ENCODE results near the gene CEP85.
"Not testable (repeated sequence)": the region's sequence is repeated elsewhere in the genome, so short reads cannot be mapped to it uniquely, and the experiment has no call there.

The CEP85 gene

GRCh38 chr1:26305667-26306289 lies 71.8 kb downstream of the CEP85 start:
- H3K4me3 ChIP-seq (ENCODE audit: low read depth, low read length): peak overlapping the region; percentile 72
- TF ChIP-seq, protein P1, sequence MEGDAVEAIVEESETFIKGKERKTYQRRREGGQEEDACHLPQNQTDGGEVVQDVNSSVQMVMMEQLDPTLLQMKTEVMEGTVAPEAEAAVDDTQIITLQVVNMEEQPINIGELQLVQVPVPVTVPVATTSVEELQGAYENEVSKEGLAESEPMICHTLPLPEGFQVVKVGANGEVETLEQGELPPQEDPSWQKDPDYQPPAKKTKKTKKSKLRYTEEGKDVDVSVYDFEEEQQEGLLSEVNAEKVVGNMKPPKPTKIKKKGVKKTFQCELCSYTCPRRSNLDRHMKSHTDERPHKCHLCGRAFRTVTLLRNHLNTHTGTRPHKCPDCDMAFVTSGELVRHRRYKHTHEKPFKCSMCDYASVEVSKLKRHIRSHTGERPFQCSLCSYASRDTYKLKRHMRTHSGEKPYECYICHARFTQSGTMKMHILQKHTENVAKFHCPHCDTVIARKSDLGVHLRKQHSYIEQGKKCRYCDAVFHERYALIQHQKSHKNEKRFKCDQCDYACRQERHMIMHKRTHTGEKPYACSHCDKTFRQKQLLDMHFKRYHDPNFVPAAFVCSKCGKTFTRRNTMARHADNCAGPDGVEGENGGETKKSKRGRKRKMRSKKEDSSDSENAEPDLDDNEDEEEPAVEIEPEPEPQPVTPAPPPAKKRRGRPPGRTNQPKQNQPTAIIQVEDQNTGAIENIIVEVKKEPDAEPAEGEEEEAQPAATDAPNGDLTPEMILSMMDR (IDR thresholded peaks at IDR 0.05; ENCODE audit: insufficient read depth, low read depth, low read length, missing control alignments): no peak
- DNase-seq (ENCODE audit: low read depth): no peak

- DNase-seq (ENCODE audit: low read depth): peak; percentile 97
These were observed 72.6 kb downstream of the CEP85 start, which contains the start of gene UBXN11 for GRCh38 chr1:26306290-26307229. TSS of gene UBXN11 (minus strand) at chr1:26306636. CDS start at chr1:26302883, 3,753 bp downstream.

GRCh38 chr1:26307363-26307781 lies 73.4 kb downstream of the CEP85 start:
- TF ChIP-seq, protein P1 (IDR thresholded peaks at IDR 0.05; ENCODE audit: insufficient read depth, low read depth, low read length, missing control alignments): no peak
- DNase-seq (ENCODE audit: low read depth): no peak
- H3K4me3 ChIP-seq (ENCODE audit: low read depth, low read length): peak overlapping the region; percentile 72

More at GRCh38 chr1:26306290-26307229, 72.6 kb downstream of the CEP85 start, which contains the start of gene UBXN11:
- TF ChIP-seq, protein P1 (IDR thresholded peaks at IDR 0.05; ENCODE audit: insufficient read depth, low read depth, low read length, missing control alignments): no peak
- peak within 1 kb of the TSS; percentile 72 for H3K4me3 ChIP-seq (ENCODE audit: low read depth, low read length)

- H3K4me3 ChIP-seq (ENCODE audit: low read depth, low read length); DNase-seq (ENCODE audit: low read depth): not testable (repeated sequence)
These were observed 74.2 kb downstream of the CEP85 start for GRCh38 chr1:26307966-26308899.

- no peak for DNase-seq (ENCODE audit: low read depth)
- no peak overlapping the region for H3K4me3 ChIP-seq (ENCODE audit: low read depth, low read length)
- TF ChIP-seq, protein P1 (IDR thresholded peaks at IDR 0.05; ENCODE audit: insufficient read depth, low read depth, low read length, missing control alignments): no peak
These were observed 80.5 kb downstream of the CEP85 start for GRCh38 chr1:26314501-26314900.

DNA sequence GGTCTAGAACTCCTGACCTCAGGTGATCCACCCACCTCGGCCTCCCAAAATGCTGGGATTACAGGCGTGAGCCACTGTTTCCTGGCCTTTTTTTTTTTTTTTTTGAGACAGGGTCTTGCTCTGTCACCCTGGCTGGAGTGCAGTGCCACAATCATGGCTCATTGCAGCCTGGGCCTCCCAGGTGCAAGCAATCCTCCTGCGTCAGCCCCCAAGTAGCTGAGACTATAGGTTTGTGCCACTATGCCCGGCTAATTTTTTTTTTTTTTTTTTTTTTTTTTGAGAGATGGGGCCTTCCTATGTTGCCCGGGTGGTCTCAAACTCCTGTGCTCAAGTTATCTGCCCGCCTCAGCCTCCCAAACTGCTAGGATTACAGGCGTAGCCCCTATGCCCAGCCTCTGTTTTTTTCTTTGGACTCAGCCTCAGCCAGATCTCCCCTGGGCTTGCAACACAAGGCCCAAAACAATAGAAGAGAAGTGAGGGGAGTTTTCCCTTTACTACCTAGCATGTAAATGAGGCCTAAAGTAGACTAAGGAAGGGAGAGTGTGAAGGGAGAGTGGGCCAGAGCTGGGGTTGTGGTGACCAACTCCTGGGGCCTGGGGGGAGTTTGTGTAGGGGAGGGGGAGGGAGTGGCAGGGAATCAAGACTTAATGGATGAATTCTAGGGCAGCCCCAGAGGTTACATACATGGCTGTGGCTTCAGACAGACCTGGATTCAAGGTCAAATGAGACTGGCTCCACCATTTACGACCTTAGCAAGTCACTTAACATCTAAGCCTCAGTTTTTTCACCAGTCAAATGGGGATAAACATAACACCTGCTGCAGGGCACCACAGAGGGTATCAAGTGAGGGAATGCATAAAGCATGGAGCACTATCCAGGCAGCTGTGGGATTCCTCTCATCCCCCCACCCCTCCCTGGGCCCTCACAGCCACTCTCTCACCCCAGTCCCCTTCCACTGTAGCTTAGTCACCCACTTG lies 82.2 kb downstream of the CEP85 start:
- peak overlapping the region; percentile 81 for H3K4me3 ChIP-seq (ENCODE audit: low read depth, low read length)

More for the DNA sequence above, 82.2 kb downstream of the CEP85 start:
- DNase-seq (ENCODE audit: low read depth): peak; percentile 32
- TF ChIP-seq, protein P1 (IDR thresholded peaks at IDR 0.05; ENCODE audit: insufficient read depth, low read depth, low read length, missing control alignments): no peak

All from GM12865 (cell line).